ENCODE data around the gene PIP4K2A.
A peak's percentile ranks its signal among the peaks of the same experiment; 100 is the strongest.

Gene PIP4K2A

GRCh38 chr10:22690614-22691431, 23.6 kb downstream of the PIP4K2A start:
- ATAC-seq, result no peak
- Mint-ChIP-seq H3K9me3 (no peaks in the 10 kb centered on the region), H3K4me3 (peak overlapping the region in 1 of 2 donors; percentile 3), H3K27ac (no peak overlapping the region), H3K27me3 (no peaks in the 10 kb centered on the region), H3K4me1 (peaks cover 95% of the 10 kb centered on the region)
- DNase-seq, result no peak

- Mint-ChIP-seq H3K4me1 (peaks cover 95% of the 10 kb centered on the region), H3K27ac (no peak overlapping the region), H3K9me3 (no peaks in the 10 kb centered on the region), H3K4me3 (no peak overlapping the region), H3K27me3 (no peaks in the 10 kb centered on the region)
- DNase-seq, result no peak
- ATAC-seq, result no peak
Observed at GRCh38 chr10:22690158-22690557, 24.2 kb downstream of the PIP4K2A start.

- Mint-ChIP-seq H3K4me1 (peaks cover 95% of the 10 kb centered on the region), H3K4me3 (no peak overlapping the region), H3K27me3 (no peaks in the 10 kb centered on the region), H3K9me3 (no peaks in the 10 kb centered on the region), H3K27ac (no peak overlapping the region)
- ATAC-seq (no peak), DNase-seq (no peak)
Observed at GRCh38 chr10:22686347-22686746, 28.0 kb downstream of the PIP4K2A start.

DNA sequence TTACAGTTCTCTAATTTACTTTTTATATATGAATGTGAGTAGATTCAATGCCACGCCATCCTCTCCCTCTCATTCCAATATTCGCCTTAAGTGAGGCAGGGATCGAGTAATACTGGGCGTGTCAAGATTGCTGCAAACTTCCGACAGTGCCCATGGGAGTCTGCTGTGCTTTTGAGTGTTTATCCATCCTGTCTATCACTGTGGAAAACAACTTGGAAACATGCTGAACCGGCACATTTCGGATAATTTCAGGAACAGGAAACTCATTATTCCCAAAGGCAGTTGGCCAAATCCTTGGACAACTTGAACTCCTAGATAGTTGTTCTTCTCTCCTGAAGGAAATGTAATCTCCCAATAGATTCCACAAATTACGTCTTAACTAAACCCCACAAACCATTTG, 28.5 kb downstream of the PIP4K2A start:
- H3K27me3 Mint-ChIP-seq, result no peaks in the 10 kb centered on the region
- H3K9me3 Mint-ChIP-seq, result no peaks in the 10 kb centered on the region
- no peak for DNase-seq
- H3K4me3 Mint-ChIP-seq, result no peak overlapping the region
- no peak for ATAC-seq
- H3K4me1 Mint-ChIP-seq, result peaks cover 95% of the 10 kb centered on the region
- H3K27ac Mint-ChIP-seq, result no peak overlapping the region

- ATAC-seq (no peak), DNase-seq (no peak)
- peak overlapping the region in 1 of 2 donors; percentile 70 for H3K4me3 Mint-ChIP-seq
- H3K27me3 Mint-ChIP-seq, result no peaks in the 10 kb centered on the region
- no peaks in the 10 kb centered on the region for H3K9me3 Mint-ChIP-seq
- H3K4me1 Mint-ChIP-seq, result peaks cover 94% of the 10 kb centered on the region
- H3K27ac Mint-ChIP-seq, result no peak overlapping the region
Observed at GRCh38 chr10:22684699-22685098, 29.7 kb downstream of the PIP4K2A start.

DNA sequence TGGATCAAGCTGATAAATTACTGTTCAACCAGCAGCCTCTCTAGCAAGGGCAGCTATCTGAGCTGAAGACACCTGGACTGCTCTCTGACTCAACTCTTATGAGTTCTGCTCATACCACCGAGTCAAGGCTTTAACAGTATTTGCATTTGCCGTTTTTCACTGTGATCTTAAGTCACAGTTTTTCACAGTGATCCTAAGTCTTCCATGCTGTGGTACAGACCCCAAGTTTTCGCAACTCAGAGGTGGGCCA, 31.3 kb downstream of the PIP4K2A start:
- no peaks in the 10 kb centered on the region for H3K9me3 Mint-ChIP-seq
- H3K4me3 Mint-ChIP-seq, result peak overlapping the region; percentile 70 to 74
- peaks cover 94% of the 10 kb centered on the region for H3K4me1 Mint-ChIP-seq
- H3K27ac Mint-ChIP-seq, result peak overlapping the region; percentile 95 to 97
- ATAC-seq (no peak), DNase-seq (no peak)
- H3K27me3 Mint-ChIP-seq, result no peaks in the 10 kb centered on the region

DNA sequence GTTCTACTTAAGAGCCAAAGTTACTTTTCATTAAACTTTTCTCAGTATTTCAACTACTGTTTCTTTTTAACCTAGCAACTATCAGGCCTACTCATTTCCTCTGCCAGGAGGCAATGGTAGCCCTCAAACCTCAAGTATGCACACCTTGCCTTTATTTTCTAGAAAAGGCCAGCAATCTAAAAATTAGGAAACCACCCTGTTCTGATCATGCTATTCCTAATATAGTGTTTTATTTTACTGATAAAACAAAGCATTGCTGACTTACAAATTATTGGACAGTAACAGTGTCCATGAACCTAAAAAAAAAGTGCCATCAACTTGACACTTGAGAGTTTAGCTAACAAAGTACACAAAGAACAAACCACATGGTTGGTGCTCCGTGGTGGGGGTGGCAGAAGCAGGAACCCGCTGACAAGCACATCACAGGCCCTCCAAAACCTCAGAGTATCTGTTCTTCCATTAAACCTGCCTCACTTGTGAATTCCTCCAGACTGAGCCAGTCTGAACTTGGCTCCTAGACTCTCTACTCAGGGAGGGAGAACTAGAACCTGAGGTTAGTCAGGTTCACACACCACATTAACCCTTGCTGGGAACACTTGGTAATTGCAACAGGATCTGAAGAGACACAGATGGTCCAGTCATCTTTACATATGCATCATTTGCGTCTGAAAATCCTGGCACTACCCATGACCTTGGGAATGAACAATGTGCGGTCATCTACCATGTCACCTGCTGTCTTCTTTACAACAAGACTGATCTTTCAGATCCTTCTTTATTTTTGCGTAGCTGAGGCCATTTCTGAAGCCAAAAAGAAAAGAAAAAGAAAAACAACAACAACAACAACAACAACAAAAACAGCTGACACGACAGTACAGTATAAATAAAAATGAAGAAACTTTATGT, 31.9 kb downstream of the PIP4K2A start:
- Mint-ChIP-seq H3K9me3 (no peaks in the 10 kb centered on the region), H3K4me1 (peaks cover 94% of the 10 kb centered on the region), H3K27me3 (no peaks in the 10 kb centered on the region), H3K27ac (peak overlapping the region; percentile 95 to 97), H3K4me3 (peak overlapping the region; percentile 70 to 75)
- DNase-seq (peak; percentile 51 to 72), ATAC-seq (peak; percentile 65)

GRCh38 chr10:22681783-22682183, 32.6 kb downstream of the PIP4K2A start:
- H3K9me3 Mint-ChIP-seq, result no peaks in the 10 kb centered on the region
- H3K4me3 Mint-ChIP-seq, result peak overlapping the region; percentile 70 to 75
- peaks cover 94% of the 10 kb centered on the region for H3K4me1 Mint-ChIP-seq
- ATAC-seq (peak; percentile 63), DNase-seq (peak; percentile 49 to 66)
- peak overlapping the region; percentile 95 to 97 for H3K27ac Mint-ChIP-seq
- H3K27me3 Mint-ChIP-seq, result no peaks in the 10 kb centered on the region

- no peaks in the 10 kb centered on the region for H3K9me3 Mint-ChIP-seq
- no peaks in the 10 kb centered on the region for H3K27me3 Mint-ChIP-seq
- H3K4me1 Mint-ChIP-seq, result peaks cover 94% of the 10 kb centered on the region
- ATAC-seq, result no peak
- DNase-seq, result no peak
- H3K27ac Mint-ChIP-seq, result peak overlapping the region; percentile 94 to 95
- H3K4me3 Mint-ChIP-seq, result peak overlapping the region; percentile 56 to 68
Observed at GRCh38 chr10:22681301-22681700, 33.1 kb downstream of the PIP4K2A start.

- Mint-ChIP-seq H3K27me3 (no peaks in the 10 kb centered on the region), H3K9me3 (no peaks in the 10 kb centered on the region), H3K27ac (peak overlapping the region in 1 of 2 donors; percentile 64), H3K4me1 (peaks cover 92% of the 10 kb centered on the region), H3K4me3 (peak overlapping the region in 1 of 2 donors; percentile 7)
- no peak for ATAC-seq
- DNase-seq, result no peak
Observed at GRCh38 chr10:22679608-22680007, 34.8 kb downstream of the PIP4K2A start.

GRCh38 chr10:22677333-22677732, 37.0 kb downstream of the PIP4K2A start:
- H3K27ac Mint-ChIP-seq, result peak overlapping the region; percentile 93 to 96
- no peaks in the 10 kb centered on the region for H3K27me3 Mint-ChIP-seq
- no peak for ATAC-seq
- peak overlapping the region; percentile 64 to 66 for H3K4me3 Mint-ChIP-seq
- no peaks in the 10 kb centered on the region for H3K9me3 Mint-ChIP-seq
- peaks cover 92% of the 10 kb centered on the region for H3K4me1 Mint-ChIP-seq
- DNase-seq, result no peak

DNA sequence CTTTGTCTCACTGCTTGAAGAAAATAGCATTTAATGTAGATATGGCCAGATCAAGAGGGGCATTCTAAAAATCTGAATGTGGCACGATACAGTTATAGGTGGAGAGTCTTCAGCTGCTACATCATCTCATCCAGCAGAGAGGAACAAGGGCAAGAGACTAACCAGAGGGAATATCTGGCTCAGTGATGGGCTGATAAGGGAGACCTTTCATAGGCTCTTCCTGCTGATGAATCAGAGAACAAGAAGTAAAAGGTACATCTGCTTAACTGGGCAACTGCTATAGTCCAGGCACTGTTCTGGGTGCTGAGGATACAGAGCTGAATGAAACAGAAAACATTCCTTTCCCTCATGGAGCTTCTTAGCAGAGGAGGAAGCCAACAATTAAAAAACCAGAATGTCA, 37.9 kb downstream of the PIP4K2A start:
- Mint-ChIP-seq H3K9me3 (no peaks in the 10 kb centered on the region), H3K4me3 (peak overlapping the region; percentile 34 to 66), H3K27me3 (no peaks in the 10 kb centered on the region), H3K27ac (peak overlapping the region in 1 of 2 donors; percentile 93), H3K4me1 (peaks cover 94% of the 10 kb centered on the region)
- no peak for DNase-seq
- peak; percentile 41 for ATAC-seq

- DNase-seq, result no peak
- no peak for ATAC-seq
- Mint-ChIP-seq H3K27me3 (no peaks in the 10 kb centered on the region), H3K9me3 (no peaks in the 10 kb centered on the region), H3K4me1 (peaks cover 96% of the 10 kb centered on the region), H3K4me3 (no peak overlapping the region), H3K27ac (no peak overlapping the region)
Observed at GRCh38 chr10:22674573-22674930, 39.8 kb downstream of the PIP4K2A start.

- H3K9me3 Mint-ChIP-seq, result no peaks in the 10 kb centered on the region
Observed at GRCh38 chr10:22673785-22674572, 40.4 kb downstream of the PIP4K2A start.

GRCh38 chr10:22673091-22673392, 41.3 kb downstream of the PIP4K2A start:
- DNase-seq, result no peak
- no peaks in the 10 kb centered on the region for H3K27me3 Mint-ChIP-seq
- H3K4me1 Mint-ChIP-seq, result peaks cover 95% of the 10 kb centered on the region
- H3K27ac Mint-ChIP-seq, result peak overlapping the region in 1 of 2 donors; percentile 61
- no peak for ATAC-seq
- peak overlapping the region in 1 of 2 donors; percentile 24 for H3K4me3 Mint-ChIP-seq
- no peaks in the 10 kb centered on the region for H3K9me3 Mint-ChIP-seq

More at GRCh38 chr10:22673785-22674572, 40.4 kb downstream of the PIP4K2A start:
- peak overlapping the region in 1 of 2 donors; percentile 19 for H3K27ac Mint-ChIP-seq
- no peaks in the 10 kb centered on the region for H3K27me3 Mint-ChIP-seq
- H3K4me1 Mint-ChIP-seq, result peaks cover 96% of the 10 kb centered on the region
- DNase-seq, result no peak
- ATAC-seq, result no peak
- H3K4me3 Mint-ChIP-seq, result no peak overlapping the region
